GM21447 (cell line): Measurements from ENCODE around the gene HOXA4.

Experiments used
- ATAC-seq: cut with Tn5 transposase; IDR thresholded peaks from one replicate; pipeline ENCODE4 v1.9.1; 2021; ENCODE audit not compliant: unreplicated experiment

HOXA4 gene

GRCh38 chr7:27158436-27159265 lies 28.1 kb upstream of the HOXA4 start:
- ATAC-seq = no peak

- ATAC-seq = no peak
These were observed 27.3 kb upstream of the HOXA4 start for GRCh38 chr7:27157702-27158431.

- no peak for ATAC-seq
These were observed 26.6 kb upstream of the HOXA4 start for GRCh38 chr7:27156916-27157701.

GRCh38 chr7:27156508-27156898 lies 25.9 kb upstream of the HOXA4 start, which contains the start of gene HOXA7:
Gene HOXA7 (minus strand): TSS chr7:27156675. CDS start chr7:27156545, 130 bp downstream.
- ATAC-seq = no peak

GRCh38 chr7:27155816-27156507 lies 25.4 kb upstream of the HOXA4 start:
- no peak for ATAC-seq

GRCh38 chr7:27154901-27155815 lies 24.6 kb upstream of the HOXA4 start:
- no peak for ATAC-seq

- no peak for ATAC-seq
These were observed 23.8 kb upstream of the HOXA4 start for GRCh38 chr7:27154369-27154768.

- ATAC-seq = no peak
These were observed 23.0 kb upstream of the HOXA4 start for GRCh38 chr7:27153526-27153925.

- ATAC-seq = no peak
These were observed 22.4 kb upstream of the HOXA4 start for GRCh38 chr7:27152816-27153442.

GRCh38 chr7:27151931-27152815 lies 21.6 kb upstream of the HOXA4 start, which contains the start of gene HOXA3:
Gene HOXA3 (minus strand): TSS chr7:27152583. CDS start chr7:27110640, 41,943 bp downstream.
- ATAC-seq = no peak

GRCh38 chr7:27151341-27151930 lies 20.9 kb upstream of the HOXA4 start:
- ATAC-seq = no peak

- ATAC-seq = peak; percentile 65
These were observed 20.2 kb upstream of the HOXA4 start for GRCh38 chr7:27150568-27151340.

- ATAC-seq = peak; percentile 14
These were observed 19.4 kb upstream of the HOXA4 start for GRCh38 chr7:27149842-27150567.

GRCh38 chr7:27148756-27149641 lies 18.4 kb upstream of the HOXA4 start:
- no peak for ATAC-seq

GRCh38 chr7:27148031-27148755 lies 17.6 kb upstream of the HOXA4 start:
- no peak for ATAC-seq
